ENCODE data around the gene SCRT2.
"Not testable (repeated sequence)": the region's sequence is repeated elsewhere in the genome, so short reads cannot be mapped to it uniquely, and the experiment has no call there.

Gene SCRT2

DNA sequence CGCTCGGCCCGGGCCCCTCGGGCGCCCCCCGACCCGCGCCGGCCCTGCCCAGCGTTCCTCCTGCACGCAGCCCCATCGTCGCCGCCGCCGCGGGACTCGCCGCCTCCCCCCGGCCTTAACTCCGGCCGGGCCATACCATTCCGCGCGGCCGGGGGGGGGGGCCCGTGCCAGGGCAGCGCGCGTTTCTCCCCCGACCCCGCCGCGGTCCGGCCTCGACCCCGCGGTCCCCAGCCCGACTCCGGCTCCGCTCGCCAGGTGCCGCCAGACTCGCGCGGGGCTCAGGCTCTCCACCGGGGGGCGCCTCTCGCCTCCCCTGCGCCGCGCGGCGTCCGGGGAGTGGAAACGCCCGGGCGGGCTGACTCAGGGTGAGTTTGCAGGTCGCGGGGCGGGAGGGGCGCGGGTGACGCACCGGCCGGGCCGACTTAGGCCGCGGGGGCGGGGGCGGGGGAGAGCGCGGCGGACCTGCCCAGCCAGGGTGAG, 22.5 kb downstream of the SCRT2 start, which contains the start of gene SRXN1:
SRXN1 (minus strand) TSS at position 91 of the 480 bp plus-strand sequence; CDS start at position 76, 15 bp downstream.
- peak; percentile 64 to 85 (median 77) for DNase-seq (ENCODE audit: low read depth in 3 of 3)

DNA sequence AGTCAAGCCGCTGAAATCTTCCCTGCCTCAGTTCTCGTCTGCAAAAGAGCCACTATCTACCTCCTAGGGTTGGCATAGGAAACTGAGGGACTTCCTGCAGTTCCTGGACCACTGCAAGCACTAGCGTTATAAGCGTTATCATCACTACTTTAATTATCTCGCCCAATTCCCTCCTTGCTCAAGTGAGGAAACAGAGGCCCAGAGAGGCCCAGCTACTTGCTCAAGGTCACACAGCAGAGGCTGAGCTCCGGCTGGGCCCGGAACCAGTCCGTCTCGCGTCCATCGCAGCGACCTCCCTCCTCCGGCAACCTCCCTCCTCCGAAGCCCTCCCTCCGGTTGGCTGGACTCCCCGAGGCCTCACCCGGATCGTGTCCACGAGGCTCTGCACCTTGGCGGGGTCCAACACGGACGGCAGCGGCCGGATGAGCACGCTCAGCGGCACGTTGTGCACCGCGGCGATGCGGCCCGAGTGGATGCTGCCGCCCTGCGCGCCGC, 22.9 kb downstream of the SCRT2 start:
- no peak for DNase-seq (ENCODE audit: low read depth in 3 of 3)

DNA sequence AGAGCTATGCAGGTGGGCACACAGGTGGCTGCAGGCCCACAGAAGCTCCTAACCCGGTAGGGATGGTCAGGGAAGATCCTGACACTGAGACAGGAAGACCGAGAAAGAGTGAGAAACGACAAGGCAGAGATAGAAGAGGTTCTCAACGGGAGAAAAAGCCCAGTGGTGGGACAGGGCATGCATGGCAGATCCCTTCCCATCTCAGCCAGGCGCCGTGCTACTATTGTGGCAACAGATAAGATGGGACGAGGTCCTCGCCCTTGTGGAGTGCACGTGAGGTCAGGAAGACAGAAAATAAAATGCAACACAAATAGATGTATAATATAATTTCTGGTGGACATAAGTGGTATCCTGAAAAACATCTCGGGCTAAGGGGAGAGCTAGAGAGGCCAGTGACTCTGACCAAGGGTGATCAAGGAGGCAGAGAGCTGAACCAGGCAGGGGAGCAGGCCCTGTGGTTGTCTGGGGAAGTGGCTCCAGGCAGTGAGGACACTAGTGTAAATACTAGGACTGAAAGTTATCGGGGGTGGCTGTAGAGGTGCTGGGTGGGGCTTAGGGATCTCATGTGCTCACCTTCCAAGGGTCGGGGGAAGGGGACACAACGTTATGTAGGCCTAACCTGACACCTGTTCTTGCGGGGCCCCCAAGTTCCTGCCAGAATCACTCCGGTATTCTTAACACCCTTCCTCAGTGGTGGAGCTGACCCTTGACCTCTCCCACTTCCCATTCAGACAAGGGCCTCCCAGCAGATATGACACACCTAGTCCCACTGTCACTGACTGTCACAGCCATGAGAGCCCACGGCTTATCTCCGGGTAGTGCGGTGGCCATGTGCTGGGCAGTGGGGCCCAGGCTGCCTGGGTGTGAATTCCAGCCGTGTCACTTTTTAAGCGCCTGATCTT, 23.6 kb downstream of the SCRT2 start:
- no peak for DNase-seq (ENCODE audit: low read depth in 3 of 3)

DNA sequence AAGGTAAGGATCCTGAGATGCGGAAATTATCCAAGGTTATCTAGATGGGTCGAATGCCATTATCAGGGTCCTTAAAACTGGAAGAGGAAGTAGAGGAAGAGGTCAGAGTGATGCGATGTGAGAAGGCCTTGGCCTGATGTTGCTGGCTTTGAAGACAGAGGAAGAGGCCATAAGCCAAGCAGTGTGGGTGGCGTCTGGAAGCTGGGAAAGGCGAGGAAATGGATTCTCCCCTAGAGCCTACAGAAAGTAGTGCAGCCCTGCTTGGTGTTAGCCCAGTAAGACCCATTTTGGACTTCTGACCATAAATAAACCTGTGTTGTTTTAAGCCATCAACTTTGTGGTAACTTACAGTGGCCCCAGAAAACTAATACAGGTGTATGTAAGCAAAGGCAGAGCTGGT, 24.6 kb downstream of the SCRT2 start:
- DNase-seq (ENCODE audit: low read depth in 3 of 3): no peak

DNA sequence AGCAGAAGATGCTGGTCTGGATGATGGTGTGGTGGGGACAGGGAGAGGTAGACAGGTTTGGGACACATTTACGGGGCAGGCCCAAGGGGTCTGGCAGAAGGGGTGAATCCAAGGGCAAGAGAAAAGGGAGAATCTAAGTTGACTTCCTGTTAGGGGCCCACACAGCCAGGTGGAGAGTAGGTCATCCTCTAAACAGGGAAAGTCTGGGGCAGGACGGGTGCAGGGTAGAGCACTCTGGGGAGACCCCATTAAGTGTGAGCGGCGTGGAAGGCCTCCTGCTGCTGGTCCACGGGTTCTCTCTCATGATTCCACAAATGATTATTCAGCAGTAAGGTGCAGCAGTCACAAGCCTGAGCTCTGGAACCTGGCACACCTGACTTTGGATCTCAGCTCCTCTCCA, 25.3 kb downstream of the SCRT2 start:
- no peak for DNase-seq (ENCODE audit: low read depth in 3 of 3)

DNA sequence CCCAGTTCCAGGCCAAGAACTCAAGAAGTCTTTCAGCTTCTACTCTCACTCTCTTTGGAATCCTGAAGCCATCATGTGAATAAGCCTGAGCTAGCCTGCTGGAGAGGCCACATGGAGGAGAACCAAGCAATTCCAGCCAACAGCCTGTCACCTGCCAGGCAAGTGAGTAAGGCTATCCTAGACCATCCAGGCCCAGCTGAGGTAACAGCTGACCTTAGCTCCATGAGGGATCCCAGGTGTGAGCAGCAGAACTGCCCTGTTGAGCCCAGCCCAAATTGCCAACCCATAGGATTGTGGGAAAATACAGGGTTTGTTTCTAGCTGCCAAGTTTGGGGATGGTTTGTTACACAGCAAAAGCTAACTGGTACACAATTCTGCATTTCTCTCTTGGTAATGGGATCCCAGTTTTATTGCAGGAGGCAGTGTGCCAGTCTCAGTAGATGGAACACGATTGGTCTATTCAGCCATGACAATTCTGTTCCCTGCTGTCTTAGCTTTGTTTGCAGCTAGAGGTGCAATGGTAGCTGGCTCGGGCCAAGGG, 28.1 kb downstream of the SCRT2 start:
- DNase-seq (ENCODE audit: low read depth in 3 of 3): no peak

DNA sequence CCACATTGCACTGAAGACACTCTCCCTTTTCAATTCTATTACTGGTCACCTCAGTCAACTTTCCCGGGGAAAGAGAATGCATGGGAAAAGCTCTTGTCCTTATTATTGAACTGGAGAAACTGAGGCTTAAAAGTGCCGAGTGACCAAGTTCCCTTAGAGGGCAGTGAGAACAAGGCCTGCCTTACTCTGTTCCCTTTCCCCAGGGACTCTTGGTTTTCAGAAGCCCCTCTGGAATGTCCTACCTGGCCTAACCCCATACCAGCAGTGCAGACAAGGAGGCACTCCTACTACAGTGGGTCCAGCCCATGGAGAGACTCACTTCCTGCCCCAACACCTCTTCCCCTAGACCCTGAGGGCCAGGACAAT, 28.8 kb downstream of the SCRT2 start:
- no peak for DNase-seq (ENCODE audit: low read depth in 3 of 3)

DNA sequence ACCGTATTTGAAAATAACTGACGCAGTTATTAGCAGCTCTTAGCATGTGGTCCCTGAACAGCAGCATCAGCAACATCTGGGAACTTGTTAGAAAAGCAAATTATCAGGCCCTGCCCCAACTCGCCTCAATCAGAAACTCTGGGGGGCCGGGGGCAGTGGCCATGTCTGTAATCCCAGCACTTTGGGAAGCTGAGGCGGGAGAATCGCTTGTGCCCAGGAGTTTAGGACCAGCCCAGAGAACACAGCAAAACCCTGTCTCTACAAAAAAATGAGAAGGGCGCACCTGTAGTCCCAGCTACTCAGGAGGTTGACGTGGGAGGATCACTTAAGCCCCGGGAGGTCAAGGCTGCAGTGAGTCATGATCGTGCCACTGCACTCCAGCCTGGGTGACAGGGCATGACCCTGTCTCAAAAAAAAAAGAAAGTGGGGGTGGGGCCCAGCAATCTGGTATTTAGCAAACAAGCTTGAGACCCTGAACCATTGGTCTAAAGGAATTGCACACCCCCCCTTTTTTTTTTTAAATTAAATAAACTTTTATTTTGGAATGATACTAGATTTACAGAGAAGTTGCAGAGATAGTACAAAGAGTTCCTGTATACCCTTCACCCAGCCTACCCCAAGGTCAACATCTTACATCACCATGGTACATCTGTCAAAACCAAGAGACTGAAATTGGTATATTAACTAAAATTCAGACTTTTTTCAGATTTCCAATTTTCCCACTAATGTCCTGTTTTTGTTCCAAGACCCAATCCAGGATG, 29.3 kb downstream of the SCRT2 start:
- no peak for DNase-seq (ENCODE audit: low read depth in 3 of 3)

DNA sequence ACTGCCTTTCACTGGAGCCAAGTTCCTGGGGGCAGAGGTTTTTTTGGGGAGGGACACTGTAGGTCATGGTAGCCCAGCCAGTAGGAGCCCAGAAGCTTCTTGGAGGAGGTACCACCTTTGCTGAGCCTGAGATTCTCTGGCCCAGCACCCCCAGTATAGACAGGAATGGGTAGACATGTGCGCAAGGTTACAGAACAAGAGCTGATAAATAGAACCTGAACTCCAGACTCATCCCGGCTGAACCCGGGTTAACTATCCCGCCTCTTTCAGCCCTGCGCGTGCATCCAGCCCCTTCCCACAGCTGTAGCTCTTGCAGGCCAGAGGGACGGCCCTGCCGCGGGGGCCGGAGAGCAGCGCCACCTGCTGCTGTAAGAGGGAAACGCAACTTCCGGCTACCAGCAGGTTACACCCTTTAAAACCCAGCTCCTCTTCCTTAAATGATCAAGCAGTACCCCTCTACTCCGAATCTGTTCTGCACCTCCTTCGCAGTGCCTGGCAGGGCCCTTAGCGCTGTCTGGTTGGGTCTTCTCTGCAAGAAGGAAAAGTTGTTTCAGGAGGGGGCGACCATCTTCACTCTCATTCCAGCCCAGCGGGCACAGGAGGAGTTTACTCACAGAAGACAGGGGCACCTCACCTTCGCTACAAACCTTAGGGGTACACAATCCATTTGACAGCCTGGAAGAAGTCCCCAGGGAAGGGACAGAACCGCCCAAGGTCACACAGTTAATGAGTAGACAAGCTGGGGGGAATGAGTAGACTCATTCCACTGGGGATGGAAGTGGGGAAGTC, 30.1 kb downstream of the SCRT2 start:
- DNase-seq (ENCODE audit: low read depth in 3 of 3): peak; percentile 29 to 54 (median 29)

DNA sequence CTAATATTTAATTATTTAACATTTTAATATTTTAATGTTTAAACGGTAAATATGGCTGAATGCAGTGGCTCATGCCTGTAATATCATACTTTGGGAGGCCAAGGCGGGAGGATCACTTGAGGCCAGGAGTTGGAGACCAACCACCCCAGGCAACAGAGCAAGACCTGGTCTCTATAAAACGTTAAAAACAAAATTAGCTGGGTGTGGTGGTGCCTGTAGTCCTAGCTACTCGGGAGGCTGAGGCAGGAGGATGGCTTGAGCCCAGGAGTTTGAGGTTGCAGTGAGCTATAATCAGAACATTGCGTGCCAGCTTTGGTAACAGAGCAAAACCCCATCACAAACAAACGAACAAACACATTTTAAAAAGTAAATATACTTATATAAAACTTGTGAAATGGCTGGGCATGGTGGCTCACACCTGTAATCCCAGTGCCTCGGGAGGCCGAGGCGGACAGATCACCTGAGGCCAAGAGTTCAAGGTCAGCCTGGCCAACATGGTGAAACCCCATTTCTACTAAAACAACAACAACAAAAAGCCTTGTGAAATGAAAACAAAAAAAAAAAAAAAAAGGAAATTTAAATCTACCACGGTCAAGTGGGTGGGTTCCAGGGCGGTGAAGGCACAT, 30.8 kb downstream of the SCRT2 start:
- no peak for DNase-seq (ENCODE audit: low read depth in 3 of 3)

DNA sequence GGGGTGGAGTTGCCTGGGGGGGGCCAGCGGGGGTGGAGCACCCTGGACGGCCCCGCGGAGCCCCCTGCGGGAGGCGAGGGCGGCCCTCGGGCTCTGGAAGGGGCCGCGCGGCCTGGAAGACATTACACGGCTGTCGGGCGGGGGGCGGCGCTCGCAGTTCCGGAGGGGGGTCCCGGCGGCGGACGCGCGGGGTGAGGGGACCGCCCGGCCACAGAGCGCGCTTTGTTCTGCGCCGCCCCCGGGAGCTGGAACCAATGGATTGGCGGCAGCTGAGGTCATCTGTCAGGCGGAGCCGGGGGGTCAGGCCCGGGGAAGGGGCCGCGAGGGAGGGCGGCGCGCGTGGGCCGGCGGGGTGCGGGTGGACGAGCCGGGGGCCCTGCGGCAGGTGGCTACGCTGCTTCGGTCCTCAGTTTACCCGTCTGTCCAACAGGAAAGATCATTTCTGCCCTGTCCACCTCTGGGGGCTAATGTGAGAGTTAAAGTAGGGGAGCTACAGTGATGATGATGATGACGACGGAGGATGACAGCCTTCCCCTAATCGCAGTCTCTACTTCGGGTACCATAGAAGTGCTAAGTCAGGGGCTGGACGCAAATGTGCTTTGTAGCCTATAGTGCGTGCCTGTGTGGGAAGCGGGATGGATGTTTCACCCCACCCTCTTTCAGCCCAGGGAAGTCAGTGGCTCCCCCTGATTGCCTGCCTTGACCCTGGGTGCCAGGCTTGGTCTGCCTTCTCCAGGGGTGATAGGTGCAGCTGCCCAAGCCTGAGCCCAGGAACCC, 33.0 kb downstream of the SCRT2 start:
- DNase-seq (ENCODE audit: low read depth in 3 of 3): no peak

DNA sequence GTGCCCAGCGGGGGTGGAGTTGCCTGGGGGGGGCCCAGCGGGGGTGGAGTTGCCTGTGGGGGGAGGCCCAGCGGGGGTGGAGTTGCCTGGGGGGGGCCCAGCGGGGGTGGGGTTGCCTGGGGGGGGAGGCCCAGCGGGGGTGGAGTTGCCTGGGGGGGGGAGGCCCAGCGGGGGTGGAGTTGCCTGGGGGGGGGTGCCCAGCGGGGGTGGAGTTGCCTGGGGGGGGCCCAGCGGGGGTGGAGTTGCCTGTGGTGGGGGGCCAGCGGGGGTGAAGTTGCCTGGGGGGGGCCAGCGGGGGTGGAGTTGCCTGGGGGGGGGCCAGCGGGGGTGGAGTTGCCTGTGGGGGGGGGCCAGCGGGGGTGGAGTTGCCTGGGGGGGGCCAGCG, 33.6 kb downstream of the SCRT2 start:
- not testable (repeated sequence) for DNase-seq (ENCODE audit: low read depth in 3 of 3)

DNA sequence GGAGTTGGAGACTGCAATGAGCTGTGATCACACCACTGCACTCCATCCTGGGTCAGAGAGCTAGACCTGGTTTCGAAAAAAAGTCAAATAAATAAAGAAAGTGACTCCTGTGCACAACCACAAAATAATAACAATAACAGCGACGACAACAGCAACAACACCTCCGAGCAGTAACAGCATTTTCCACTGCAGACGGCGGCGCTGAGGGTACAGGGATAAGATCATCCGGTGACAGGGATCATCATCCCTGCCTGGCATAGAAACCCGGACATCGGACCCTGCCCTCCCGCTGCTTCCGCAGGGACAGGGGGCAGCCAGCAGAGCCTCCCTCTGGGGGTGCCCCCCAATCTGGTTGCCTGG, 34.1 kb downstream of the SCRT2 start:
- DNase-seq (ENCODE audit: low read depth in 3 of 3): no peak

DNA sequence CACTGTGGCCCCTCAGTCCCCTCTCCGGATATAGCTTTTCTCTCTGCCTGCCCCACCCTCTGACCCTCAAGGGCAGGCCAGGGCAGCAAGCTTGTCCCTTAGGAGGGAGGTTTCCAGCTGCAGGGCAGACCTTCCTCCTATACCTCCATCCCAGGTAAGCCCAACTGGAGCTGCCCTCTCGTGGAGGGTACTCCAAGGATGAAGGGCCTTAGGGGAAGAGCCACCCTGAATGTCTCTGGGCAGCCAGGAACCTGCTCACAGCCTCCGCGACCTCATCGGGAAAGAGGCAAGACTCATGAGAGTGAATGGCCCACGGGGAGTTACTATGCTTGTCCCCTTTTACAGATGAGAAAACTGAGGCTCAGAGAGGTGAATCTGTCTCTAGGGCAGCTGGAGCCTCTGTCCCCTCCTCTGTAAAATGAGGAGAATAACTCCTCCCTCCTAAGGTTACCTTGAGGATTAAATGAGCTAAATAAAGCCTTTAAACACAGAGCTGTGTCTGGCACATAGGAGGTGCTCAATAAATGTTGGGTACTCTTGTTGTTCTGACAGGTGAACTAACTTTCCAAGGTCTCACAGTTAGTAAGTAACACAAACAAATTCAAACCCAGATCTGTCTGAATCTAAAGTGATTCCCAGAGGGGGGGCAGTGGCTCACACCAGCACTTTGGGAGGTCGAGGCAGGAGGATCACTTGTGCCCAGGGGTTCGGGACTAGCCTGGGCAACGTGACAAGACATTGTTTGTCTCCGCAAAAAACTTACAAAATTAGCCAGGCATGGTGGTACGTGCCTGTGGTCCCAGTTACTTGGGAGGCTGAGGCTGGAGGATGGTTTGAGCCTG, 34.7 kb downstream of the SCRT2 start:
- DNase-seq (ENCODE audit: low read depth in 3 of 3): no peak

DNA sequence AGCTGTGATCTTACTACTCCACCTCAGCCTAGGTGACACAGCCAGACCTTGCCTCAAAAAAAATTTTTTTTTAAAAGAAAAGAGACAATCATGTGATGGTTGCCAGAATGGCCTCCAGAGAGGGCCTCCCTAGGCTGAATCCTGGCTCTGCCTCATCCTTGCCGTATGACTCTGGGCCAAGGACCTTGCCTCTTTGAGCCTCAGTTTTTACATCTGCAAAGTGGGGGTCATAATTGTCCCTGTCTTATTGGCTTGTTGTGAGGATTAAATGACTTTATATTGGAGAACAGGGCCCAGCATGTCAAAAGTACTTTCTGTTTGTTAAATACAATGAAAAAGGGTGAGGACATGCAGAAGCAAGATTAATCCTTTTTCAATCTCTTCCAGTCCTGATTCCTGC, 37.0 kb downstream of the SCRT2 start:
- DNase-seq (ENCODE audit: low read depth in 3 of 3): no peak

DNA sequence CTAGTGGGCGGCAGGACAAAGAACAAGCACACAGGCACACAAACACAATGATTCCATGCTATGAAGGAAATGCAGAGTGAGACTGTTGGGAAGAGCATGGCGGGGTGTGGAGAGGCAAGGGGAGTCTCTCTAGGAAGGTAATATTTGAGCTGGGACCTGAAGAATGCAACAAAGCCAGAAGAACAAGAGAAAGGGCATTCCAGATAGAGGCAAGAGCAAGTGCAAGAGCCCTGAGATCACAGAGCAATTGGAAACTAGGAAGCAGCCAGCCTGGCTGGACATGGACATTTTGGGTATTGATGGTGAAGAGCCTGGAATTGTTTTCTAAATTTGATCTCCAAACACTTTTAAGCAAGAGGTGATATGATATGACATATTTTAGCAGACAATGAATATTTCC, 38.0 kb downstream of the SCRT2 start:
- no peak for DNase-seq (ENCODE audit: low read depth in 3 of 3)

DNA sequence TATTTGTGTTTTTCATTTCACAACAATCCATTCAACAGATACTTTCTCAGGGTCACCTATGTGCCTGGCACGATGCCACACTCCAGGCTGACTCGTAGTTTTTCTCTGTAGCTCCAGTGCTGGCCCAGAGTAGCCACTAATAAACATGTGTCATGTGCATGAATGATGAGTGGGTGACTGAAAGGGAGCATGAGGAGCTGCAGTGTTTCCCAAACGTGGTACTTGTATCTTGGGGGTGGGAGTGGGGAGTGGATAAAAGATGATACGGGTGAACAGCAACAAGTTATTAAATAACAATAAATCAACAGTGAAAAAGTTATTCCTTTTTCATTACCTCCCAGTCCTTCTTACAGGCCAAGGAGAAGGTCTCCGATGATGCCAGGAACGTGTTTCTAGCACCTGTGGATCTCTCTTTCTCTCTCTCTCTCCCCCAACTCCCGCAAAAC, 39.7 kb downstream of the SCRT2 start:
- no peak for DNase-seq (ENCODE audit: low read depth in 3 of 3)

DNA sequence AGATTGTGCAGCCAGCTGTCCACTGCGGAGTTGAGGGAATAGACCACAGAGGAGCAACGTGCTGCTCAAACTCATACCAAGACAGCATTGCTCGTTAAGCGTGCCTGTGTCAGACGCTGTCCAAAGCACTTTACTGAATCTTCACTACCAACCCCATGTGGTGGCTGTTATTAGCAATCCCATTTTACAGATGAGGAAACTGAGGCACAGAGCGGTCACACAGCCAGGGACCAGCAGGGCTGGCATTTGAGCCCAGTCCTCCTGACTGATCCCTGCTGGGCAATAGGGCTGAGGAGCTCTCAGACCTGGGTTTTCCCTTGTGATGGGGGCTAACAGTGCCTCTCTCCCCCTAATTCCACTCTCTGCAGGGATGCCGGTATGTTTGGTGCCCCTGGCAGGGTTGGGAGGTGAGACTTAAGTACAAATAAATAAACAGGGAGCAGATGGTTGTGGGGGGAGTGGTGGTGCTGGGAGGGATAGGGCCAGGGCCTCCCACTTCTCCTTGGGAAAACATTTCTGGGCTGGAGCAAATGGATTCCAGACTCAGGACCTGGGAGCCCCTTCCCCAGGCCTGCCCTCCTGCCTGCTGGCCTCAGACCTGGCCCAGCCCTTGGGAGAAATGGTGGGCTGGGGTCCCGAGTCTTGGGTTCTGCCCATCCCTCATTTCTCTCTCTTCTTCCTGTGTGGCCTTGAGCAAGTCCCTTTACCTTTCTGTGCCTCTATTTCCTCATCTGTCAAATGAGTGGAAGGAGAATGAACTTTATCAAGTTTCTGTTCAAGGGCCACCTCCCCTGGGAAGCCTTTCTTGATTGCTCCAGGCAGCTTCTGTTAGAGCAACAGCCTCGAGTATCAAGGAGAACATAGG, 40.3 kb downstream of the SCRT2 start:
- no peak for DNase-seq (ENCODE audit: low read depth in 3 of 3)

Measured in stimulated activated CD4-positive, alpha-beta T cell treated with anti-CD3 and anti-CD28 coated beads, TNF-alpha, amount 100 ng/mL, for 4 hours (primary cell).